Measurements from ENCODE around the gene MGAT1.

Gene MGAT1

DNA sequence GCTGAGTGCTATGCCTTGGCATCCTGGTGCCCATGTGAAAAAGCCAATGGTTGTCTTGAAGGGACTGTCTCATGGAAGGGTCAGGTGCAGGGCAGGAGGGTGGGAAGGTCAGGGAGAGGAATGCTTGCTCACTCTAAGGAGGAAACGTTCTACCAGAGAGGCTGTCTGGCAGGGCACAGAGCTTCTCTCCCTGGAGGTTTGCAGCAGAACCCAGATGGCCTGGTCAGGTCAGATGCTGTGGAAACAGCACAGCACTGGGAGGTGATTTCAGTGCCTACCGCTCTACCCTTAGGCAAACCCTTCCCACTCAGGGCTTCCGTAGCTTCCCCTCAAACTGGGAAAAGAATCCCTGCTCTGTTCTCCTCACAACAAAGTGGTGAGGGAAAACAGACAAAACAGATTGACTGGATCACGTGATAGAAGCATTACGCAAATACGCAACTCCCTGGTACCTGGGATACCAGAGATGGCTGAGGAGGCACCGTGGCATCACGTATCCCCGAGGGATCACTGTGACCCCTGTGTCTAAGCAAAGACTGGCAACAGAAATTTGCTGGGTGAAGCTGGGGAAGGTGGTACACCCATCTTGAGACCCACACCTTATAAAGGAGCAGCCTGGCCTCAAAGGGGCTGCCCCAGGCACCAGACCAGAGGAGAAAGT is 3.9 kb upstream of the MGAT1 start:
- H2BK120ac ChIP-seq (ENCODE audit: insufficient read depth, low read length, poor library complexity): no peak overlapping the region
- H3K23ac ChIP-seq (ENCODE audit: low read length): no peak overlapping the region
- H3K27ac ChIP-seq (ENCODE audit: low read depth, low read length): no peak overlapping the region
- H3K27me3 ChIP-seq (ENCODE audit: insufficient read depth, low read length): no peaks in the 10 kb centered on the region
- H2AFZ ChIP-seq (ENCODE audit: insufficient read depth, low read length, poor library complexity): no peak overlapping the region
- H3K79me2 ChIP-seq (ENCODE audit: control insufficient read depth, insufficient read depth, low read length, poor library complexity): peaks cover 18% of the 10 kb centered on the region
- H3K9ac ChIP-seq (ENCODE audit: low read length): peak overlapping the region; percentile 54
- H4K8ac ChIP-seq (ENCODE audit: low read depth, low read length): no peak overlapping the region
- H3K36me3 ChIP-seq (ENCODE audit: control insufficient read depth in 1 of 2, insufficient read depth in 2 of 2, low read length in 2 of 2): peaks cover 2 to 14% of the 10 kb centered on the region in 2 experiments
- no peak overlapping the region for H2BK12ac ChIP-seq (ENCODE audit: low read length)
- H3K4me3 ChIP-seq (ENCODE audit: low read depth, low read length): no peak overlapping the region
- no peak overlapping the region for H3K4me2 ChIP-seq (ENCODE audit: low read length)
- H4K91ac ChIP-seq (ENCODE audit: low read depth, low read length): no peak overlapping the region
- H4K12ac ChIP-seq (ENCODE audit: low read depth, low read length): no peak overlapping the region
- H3K14ac ChIP-seq (ENCODE audit: low read length): no peak overlapping the region
- peak overlapping the region; percentile 24 for H3K4ac ChIP-seq (ENCODE audit: low read depth, low read length)
- peaks cover 23 to 33% of the 10 kb centered on the region in 2 experiments for H3K4me1 ChIP-seq (ENCODE audit: control insufficient read depth in 1 of 2, insufficient read depth in 2 of 2, low read length in 2 of 2)
- H3K18ac ChIP-seq (ENCODE audit: low read length): no peak overlapping the region
- H2BK5ac ChIP-seq (ENCODE audit: low read depth, low read length, poor library complexity): no peak overlapping the region
- no peak for DNase-seq
- peaks cover 31% of the 10 kb centered on the region for H3K79me1 ChIP-seq (ENCODE audit: low read length)
- no CpG with 5 or more reads among the region's 9 CpGs for WGBS (ENCODE audit: extremely low coverage, insufficient coverage, insufficient read length)
- H3K9me3 ChIP-seq (ENCODE audit: insufficient read depth, low read depth, low read length): no peaks in the 10 kb centered on the region
- no peak overlapping the region for H2AK5ac ChIP-seq (ENCODE audit: low read length)

DNA sequence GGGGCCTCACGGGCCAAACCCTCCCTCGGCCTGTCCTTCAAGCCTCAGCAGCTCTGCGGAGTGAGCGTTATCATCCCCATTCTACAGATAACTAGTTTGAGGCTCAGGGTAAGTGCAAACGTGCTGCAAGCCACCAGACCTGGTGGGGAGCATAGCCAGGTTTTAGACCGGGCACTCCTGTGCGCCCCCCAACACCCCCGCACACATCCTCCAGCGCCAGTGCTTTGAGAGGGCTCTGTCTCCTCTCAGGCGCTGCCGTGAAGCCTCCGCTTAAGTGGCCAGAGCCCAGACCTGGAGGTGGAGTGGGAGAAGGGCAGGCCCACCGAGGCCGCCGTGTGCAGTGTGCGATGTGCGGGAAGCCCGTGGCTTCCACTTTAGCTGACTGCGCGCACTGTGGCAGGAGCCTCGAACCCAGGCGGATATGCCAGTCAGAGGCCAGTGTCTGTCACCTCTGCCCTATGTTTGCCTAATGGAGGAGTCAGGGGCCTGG is 1.6 kb upstream of the MGAT1 start:
- WGBS (ENCODE audit: extremely low coverage, insufficient coverage, insufficient read length): no CpG with 5 or more reads among the region's 22 CpGs
- Histone ChIP-seq H2AFZ (ENCODE audit: insufficient read depth, low read length, poor library complexity) (no peak overlapping the region), H2BK120ac (ENCODE audit: insufficient read depth, low read length, poor library complexity) (no peak overlapping the region), H3K18ac (ENCODE audit: low read length) (no peak overlapping the region), H3K9me3 (ENCODE audit: insufficient read depth, low read depth, low read length) (no peaks in the 10 kb centered on the region), H3K4me2 (ENCODE audit: low read length) (no peak overlapping the region), H4K12ac (ENCODE audit: low read depth, low read length) (no peak overlapping the region), H3K79me1 (ENCODE audit: low read length) (peaks cover 16% of the 10 kb centered on the region), H2AK5ac (ENCODE audit: low read length) (no peak overlapping the region), H3K4me3 (ENCODE audit: low read depth, low read length) (no peak overlapping the region), H3K36me3 (ENCODE audit: control insufficient read depth in 1 of 2, insufficient read depth in 2 of 2, low read length in 2 of 2) (peaks cover 2 to 18% of the 10 kb centered on the region in 2 experiments), H3K14ac (ENCODE audit: low read length) (no peak overlapping the region), H2BK12ac (ENCODE audit: low read length) (no peak overlapping the region), H3K23ac (ENCODE audit: low read length) (no peak overlapping the region), H3K4ac (ENCODE audit: low read depth, low read length) (no peak overlapping the region), H3K79me2 (ENCODE audit: control insufficient read depth, insufficient read depth, low read length, poor library complexity) (peaks cover 12% of the 10 kb centered on the region), H3K4me1 (ENCODE audit: control insufficient read depth in 1 of 2, insufficient read depth in 2 of 2, low read length in 2 of 2) (peaks cover 34 to 49% of the 10 kb centered on the region in 2 experiments), H3K27me3 (ENCODE audit: insufficient read depth, low read length) (no peaks in the 10 kb centered on the region), H2BK5ac (ENCODE audit: low read depth, low read length, poor library complexity) (no peak overlapping the region), H4K8ac (ENCODE audit: low read depth, low read length) (no peak overlapping the region), H4K91ac (ENCODE audit: low read depth, low read length) (no peak overlapping the region), H3K27ac (ENCODE audit: low read depth, low read length) (no peak overlapping the region), H3K9ac (ENCODE audit: low read length) (no peak overlapping the region)
- DNase-seq: no peak

DNA sequence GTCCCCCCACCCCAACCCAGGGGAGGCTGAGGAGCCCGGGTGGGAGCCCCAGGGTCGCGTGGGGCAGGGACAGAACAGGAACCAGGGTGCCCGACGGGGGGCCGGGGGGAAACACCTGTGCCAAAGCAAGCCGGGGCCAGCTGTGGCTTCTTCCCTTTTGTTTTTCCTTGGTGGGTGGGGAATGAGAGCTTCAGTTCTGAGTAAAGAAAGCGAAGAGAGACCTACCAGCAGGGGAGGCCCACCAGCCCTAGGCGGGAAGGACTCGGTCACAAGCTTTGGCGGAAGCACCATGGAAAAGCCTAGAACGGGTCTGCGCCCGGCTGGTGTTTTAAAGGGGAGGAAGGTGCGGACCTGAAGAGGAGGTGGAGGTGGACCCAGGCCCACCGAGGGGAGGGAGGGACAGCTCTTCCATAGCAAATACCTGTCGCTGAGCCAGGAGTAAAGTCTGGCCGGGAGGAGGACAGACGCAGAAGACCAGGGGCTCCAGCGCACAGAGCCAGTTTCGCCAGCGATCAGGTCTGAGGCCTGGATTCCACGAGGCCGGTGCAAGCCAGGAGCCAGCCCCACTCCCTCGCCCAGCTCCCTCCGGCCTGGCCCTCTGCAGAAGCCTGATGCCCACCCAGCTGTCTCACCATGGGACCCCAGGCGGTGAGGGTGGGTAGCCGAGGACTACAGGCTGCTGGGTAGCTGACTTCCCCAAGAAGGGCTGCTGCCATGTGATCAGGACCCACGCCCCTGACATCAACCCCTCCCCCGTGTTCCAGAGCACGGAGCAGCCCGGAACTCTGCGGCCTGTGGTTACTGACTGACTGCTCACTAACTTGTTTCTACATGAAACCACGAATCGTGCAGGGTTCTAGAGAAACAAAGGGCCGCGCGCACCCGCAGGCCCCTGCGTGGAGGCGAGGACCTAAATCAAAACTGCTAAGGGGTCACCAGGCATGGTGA is 849 bp upstream of the MGAT1 start:
- H4K12ac ChIP-seq (ENCODE audit: low read depth, low read length): peak overlapping the region; percentile 70
- H2AK5ac ChIP-seq (ENCODE audit: low read length): peak overlapping the region; percentile 90
- peak overlapping the region; percentile 34 for H3K27ac ChIP-seq (ENCODE audit: low read depth, low read length)
- H3K79me1 ChIP-seq (ENCODE audit: low read length): peaks cover 16% of the 10 kb centered on the region
- peak overlapping the region; percentile 90 for H3K9ac ChIP-seq (ENCODE audit: low read length)
- H3K27me3 ChIP-seq (ENCODE audit: insufficient read depth, low read length): no peaks in the 10 kb centered on the region
- H2BK120ac ChIP-seq (ENCODE audit: insufficient read depth, low read length, poor library complexity): peak overlapping the region; percentile 44
- peak; percentile 51 to 70 for DNase-seq
- peak overlapping the region; percentile 47 for H3K18ac ChIP-seq (ENCODE audit: low read length)
- H3K23ac ChIP-seq (ENCODE audit: low read length): no peak overlapping the region
- peak overlapping the region; percentile 12 for H3K4ac ChIP-seq (ENCODE audit: low read depth, low read length)
- peak overlapping the region; percentile 75 for H3K4me3 ChIP-seq (ENCODE audit: low read depth, low read length)
- peak overlapping the region; percentile 15 for H2BK12ac ChIP-seq (ENCODE audit: low read length)
- peak overlapping the region; percentile 63 for H4K91ac ChIP-seq (ENCODE audit: low read depth, low read length)
- peaks cover 2 to 19% of the 10 kb centered on the region in 2 experiments for H3K36me3 ChIP-seq (ENCODE audit: control insufficient read depth in 1 of 2, insufficient read depth in 2 of 2, low read length in 2 of 2)
- peaks cover 33 to 48% of the 10 kb centered on the region in 2 experiments for H3K4me1 ChIP-seq (ENCODE audit: control insufficient read depth in 1 of 2, insufficient read depth in 2 of 2, low read length in 2 of 2)
- H3K9me3 ChIP-seq (ENCODE audit: insufficient read depth, low read depth, low read length): no peaks in the 10 kb centered on the region
- H2AFZ ChIP-seq (ENCODE audit: insufficient read depth, low read length, poor library complexity): peak overlapping the region; percentile 8
- WGBS (ENCODE audit: extremely low coverage, insufficient coverage, insufficient read length): no CpG with 5 or more reads among the region's 41 CpGs
- peak overlapping the region; percentile 56 for H2BK5ac ChIP-seq (ENCODE audit: low read depth, low read length, poor library complexity)
- peak overlapping the region; percentile 63 for H4K8ac ChIP-seq (ENCODE audit: low read depth, low read length)
- H3K79me2 ChIP-seq (ENCODE audit: control insufficient read depth, insufficient read depth, low read length, poor library complexity): peaks cover 16% of the 10 kb centered on the region
- H3K4me2 ChIP-seq (ENCODE audit: low read length): peak overlapping the region; percentile 96
- H3K14ac ChIP-seq (ENCODE audit: low read length): peak overlapping the region; percentile 55

DNA sequence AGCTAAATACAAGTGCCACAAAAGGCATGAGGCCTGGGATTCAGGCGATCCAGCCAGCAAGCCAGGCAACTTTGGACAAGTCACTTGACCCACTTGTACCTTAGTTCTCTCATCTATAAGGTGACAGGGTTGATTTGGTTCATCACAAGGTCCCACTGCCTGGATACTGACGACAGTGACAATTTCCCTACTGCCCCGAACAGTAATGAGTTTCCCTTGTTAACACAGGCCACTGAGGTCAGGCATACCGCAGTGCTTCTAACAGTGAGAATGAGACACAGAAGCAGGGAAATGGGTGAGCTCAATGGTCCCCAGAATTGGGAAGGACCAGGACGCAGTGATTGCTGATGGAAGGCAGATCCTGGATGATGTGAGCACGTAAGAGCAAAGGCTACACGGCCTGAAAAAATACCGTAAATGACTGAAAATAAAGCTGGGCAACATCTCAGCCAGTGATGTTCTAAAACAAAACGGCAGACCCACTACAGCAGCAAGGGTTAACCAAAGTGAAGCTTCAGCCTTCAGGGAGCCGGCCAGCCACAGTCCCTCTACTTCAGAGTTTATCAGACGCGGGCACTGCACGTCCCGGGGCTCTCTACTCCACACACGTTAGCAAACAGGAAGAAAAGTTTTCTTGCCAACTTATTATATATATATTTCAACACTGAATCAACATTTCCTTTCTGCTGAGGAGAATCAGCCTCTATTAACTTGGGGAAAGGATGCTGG is 846 bp downstream of the MGAT1 start:
- H3K4me2 ChIP-seq (ENCODE audit: low read length): peak overlapping the region; percentile 78
- no peak overlapping the region for H2BK120ac ChIP-seq (ENCODE audit: insufficient read depth, low read length, poor library complexity)
- H3K9me3 ChIP-seq (ENCODE audit: insufficient read depth, low read depth, low read length): no peaks in the 10 kb centered on the region
- no peak overlapping the region for H2AFZ ChIP-seq (ENCODE audit: insufficient read depth, low read length, poor library complexity)
- no peak overlapping the region for H4K8ac ChIP-seq (ENCODE audit: low read depth, low read length)
- peak overlapping the region; percentile 19 for H3K14ac ChIP-seq (ENCODE audit: low read length)
- H3K27me3 ChIP-seq (ENCODE audit: insufficient read depth, low read length): no peaks in the 10 kb centered on the region
- peaks cover 26% of the 10 kb centered on the region for H3K79me2 ChIP-seq (ENCODE audit: control insufficient read depth, insufficient read depth, low read length, poor library complexity)
- H4K91ac ChIP-seq (ENCODE audit: low read depth, low read length): no peak overlapping the region
- H3K79me1 ChIP-seq (ENCODE audit: low read length): peaks cover 16% of the 10 kb centered on the region
- peak overlapping the region; percentile 98 for H3K4me3 ChIP-seq (ENCODE audit: low read depth, low read length)
- no CpG with 5 or more reads among the region's 15 CpGs for WGBS (ENCODE audit: extremely low coverage, insufficient coverage, insufficient read length)
- no peak overlapping the region for H2BK5ac ChIP-seq (ENCODE audit: low read depth, low read length, poor library complexity)
- no peak overlapping the region for H3K27ac ChIP-seq (ENCODE audit: low read depth, low read length)
- no peak overlapping the region for H3K23ac ChIP-seq (ENCODE audit: low read length)
- H3K4me1 ChIP-seq (ENCODE audit: control insufficient read depth in 1 of 2, insufficient read depth in 2 of 2, low read length in 2 of 2): peaks cover 33 to 48% of the 10 kb centered on the region in 2 experiments
- peak overlapping the region; percentile 4 for H2BK12ac ChIP-seq (ENCODE audit: low read length)
- H4K12ac ChIP-seq (ENCODE audit: low read depth, low read length): peak overlapping the region; percentile 23
- peak overlapping the region; percentile 3 for H2AK5ac ChIP-seq (ENCODE audit: low read length)
- H3K36me3 ChIP-seq (ENCODE audit: control insufficient read depth in 1 of 2, insufficient read depth in 2 of 2, low read length in 2 of 2): peaks cover 4 to 24% of the 10 kb centered on the region in 2 experiments
- peak overlapping the region; percentile 34 for H3K9ac ChIP-seq (ENCODE audit: low read length)
- DNase-seq: no peak
- H3K18ac ChIP-seq (ENCODE audit: low read length): peak overlapping the region; percentile 74
- H3K4ac ChIP-seq (ENCODE audit: low read depth, low read length): peak overlapping the region; percentile 98

Data from trophoblast cell (in vitro differentiated cells and primary cell).